Measurements from ENCODE around the gene SLC23A2. TPM values are rescaled to one million over a fixed set of nuclear protein-coding genes. Genes with fewer than 3 reads are reported as not detected.

SLC23A2 gene
- total RNA-seq, 2 donors from 2014 or later = 12.3 to 13.7 TPM

DNA sequence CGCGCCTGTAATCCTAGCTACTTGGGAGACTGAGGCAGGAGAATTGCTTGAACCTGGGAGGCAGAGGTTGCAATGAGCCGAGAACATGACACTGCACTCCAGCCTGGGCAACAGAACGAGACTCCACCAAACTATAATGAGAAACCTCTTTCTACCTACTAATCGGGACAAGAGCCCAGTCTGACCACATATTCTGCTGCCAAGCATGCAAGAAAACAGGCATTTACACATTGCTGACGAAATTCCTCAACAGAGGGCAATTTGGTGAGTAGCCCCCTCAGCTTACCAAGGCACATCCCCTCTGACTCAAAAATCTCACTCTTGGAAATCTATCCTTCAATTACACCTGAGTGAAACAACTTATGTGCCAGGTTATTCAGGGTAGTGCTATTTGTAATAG, 81.2 kb downstream of the SLC23A2 start:
- H3K27ac Mint-ChIP-seq = no peak overlapping the region
- Histone ChIP-seq H3K36me3 (ENCODE audit: control insufficient read depth, insufficient read depth, low read length) (no peaks in the 10 kb centered on the region), H3K27ac (ENCODE audit: low read depth, low read length) (no peak overlapping the region), H3K9ac (ENCODE audit: extremely low read depth, low read length, poor library complexity, severe bottlenecking) (no peak overlapping the region), H3K27me3 (ENCODE audit: control insufficient read depth, insufficient read depth, low read length, poor library complexity, severe bottlenecking) (no peaks in the 10 kb centered on the region), H3K4me1 (ENCODE audit: control insufficient read depth, insufficient read depth, low read length) (no peaks in the 10 kb centered on the region), H3K9me3 (ENCODE audit: control insufficient read depth, low read length) (no peaks in the 10 kb centered on the region), H3K4me3 (ENCODE audit: low read length) (no peak overlapping the region)
- no peak for DNase-seq
- no peak overlapping the region for H3K4me3 Mint-ChIP-seq
- no peaks in the 10 kb centered on the region for H3K9me3 Mint-ChIP-seq
- H3K27me3 Mint-ChIP-seq (ENCODE audit: insufficient read depth) = no peaks in the 10 kb centered on the region
- no peaks in the 10 kb centered on the region for H3K36me3 Mint-ChIP-seq (ENCODE audit: low read depth)
- 85 to 89% methylated on average over 5 to 6 of the region's 6 CpGs for WGBS, 2 experiments (ENCODE audit: insufficient coverage in 1 of 2, insufficient read length in 1 of 2)
- peaks cover 35% of the 10 kb centered on the region for H3K4me1 Mint-ChIP-seq
- TF ChIP-seq, protein P1, sequence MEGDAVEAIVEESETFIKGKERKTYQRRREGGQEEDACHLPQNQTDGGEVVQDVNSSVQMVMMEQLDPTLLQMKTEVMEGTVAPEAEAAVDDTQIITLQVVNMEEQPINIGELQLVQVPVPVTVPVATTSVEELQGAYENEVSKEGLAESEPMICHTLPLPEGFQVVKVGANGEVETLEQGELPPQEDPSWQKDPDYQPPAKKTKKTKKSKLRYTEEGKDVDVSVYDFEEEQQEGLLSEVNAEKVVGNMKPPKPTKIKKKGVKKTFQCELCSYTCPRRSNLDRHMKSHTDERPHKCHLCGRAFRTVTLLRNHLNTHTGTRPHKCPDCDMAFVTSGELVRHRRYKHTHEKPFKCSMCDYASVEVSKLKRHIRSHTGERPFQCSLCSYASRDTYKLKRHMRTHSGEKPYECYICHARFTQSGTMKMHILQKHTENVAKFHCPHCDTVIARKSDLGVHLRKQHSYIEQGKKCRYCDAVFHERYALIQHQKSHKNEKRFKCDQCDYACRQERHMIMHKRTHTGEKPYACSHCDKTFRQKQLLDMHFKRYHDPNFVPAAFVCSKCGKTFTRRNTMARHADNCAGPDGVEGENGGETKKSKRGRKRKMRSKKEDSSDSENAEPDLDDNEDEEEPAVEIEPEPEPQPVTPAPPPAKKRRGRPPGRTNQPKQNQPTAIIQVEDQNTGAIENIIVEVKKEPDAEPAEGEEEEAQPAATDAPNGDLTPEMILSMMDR (conservative IDR thresholded peaks at IDR 0.05) = no peak

DNA sequence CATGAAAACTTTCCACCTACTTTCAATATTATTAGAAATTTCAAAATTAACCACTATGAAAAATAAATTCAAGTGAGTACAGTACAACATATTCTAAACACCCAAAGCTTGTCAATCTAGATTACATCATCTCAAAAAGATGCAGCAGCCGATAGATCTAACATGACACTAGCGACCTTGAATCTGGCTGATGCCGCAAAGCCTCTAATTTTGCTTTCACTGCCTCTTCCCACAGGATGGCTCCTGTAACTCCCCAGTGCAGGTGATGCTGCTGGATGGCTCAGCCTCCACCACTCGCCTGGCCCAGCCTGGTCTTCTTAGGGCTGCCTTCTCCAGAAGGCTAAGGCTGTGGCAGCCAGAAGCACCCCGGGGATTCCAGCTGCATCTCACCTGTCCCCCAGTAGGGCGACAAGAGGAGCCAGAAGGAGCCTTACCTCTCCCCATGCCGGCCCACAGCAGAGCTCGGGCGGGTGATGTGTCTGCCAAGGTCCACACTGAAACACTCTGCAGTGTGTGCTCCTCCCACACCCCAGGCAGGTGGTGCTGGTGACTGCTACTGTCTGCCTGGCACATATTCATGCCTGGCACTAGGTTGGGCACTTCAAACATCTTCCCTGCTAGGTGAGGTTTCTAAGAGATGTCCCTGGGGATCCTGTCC, 82.1 kb downstream of the SLC23A2 start:
- Histone ChIP-seq H3K36me3 (ENCODE audit: control insufficient read depth, insufficient read depth, low read length) (no peaks in the 10 kb centered on the region), H3K27me3 (ENCODE audit: control insufficient read depth, insufficient read depth, low read length, poor library complexity, severe bottlenecking) (no peaks in the 10 kb centered on the region), H3K4me3 (ENCODE audit: low read length) (no peak overlapping the region), H3K9ac (ENCODE audit: extremely low read depth, low read length, poor library complexity, severe bottlenecking) (no peak overlapping the region), H3K9me3 (ENCODE audit: control insufficient read depth, low read length) (no peaks in the 10 kb centered on the region), H3K27ac (ENCODE audit: low read depth, low read length) (no peak overlapping the region), H3K4me1 (ENCODE audit: control insufficient read depth, insufficient read depth, low read length) (no peaks in the 10 kb centered on the region)
- Mint-ChIP-seq H3K9me3 (no peaks in the 10 kb centered on the region), H3K27ac (no peak overlapping the region), H3K27me3 (ENCODE audit: insufficient read depth) (no peaks in the 10 kb centered on the region), H3K4me3 (no peak overlapping the region), H3K36me3 (ENCODE audit: low read depth) (no peaks in the 10 kb centered on the region), H3K4me1 (peaks cover 32% of the 10 kb centered on the region)
- peak; percentile 52 for DNase-seq
- 87 to 100% methylated on average over 3 to 9 of the region's 9 CpGs for WGBS, 2 experiments (ENCODE audit: insufficient coverage in 1 of 2, insufficient read length in 1 of 2)
- TF ChIP-seq, protein P1 (conservative IDR thresholded peaks at IDR 0.05) = peak; percentile 39

DNA sequence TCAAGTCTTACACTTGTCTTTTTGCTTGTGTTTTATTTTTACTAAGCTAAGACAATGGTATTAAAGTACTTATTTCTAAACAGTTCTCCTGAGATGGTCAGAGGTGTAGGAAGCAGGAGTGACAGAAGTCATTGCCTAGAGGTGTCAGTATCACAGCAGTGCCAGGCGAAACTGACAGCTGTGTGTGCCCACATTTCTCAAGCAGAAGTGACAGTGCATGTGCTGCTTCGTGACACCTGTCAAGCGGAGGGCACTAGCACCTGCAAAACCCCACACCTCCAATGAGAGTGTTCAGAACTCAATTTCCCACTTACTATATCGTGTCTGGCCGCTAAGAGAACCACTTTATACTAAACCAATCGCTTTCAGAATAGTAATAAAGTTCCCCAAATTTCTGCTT, 82.8 kb downstream of the SLC23A2 start:
- Mint-ChIP-seq H3K36me3 (ENCODE audit: low read depth) (no peaks in the 10 kb centered on the region), H3K27me3 (ENCODE audit: insufficient read depth) (no peaks in the 10 kb centered on the region), H3K9me3 (no peaks in the 10 kb centered on the region), H3K27ac (no peak overlapping the region), H3K4me1 (peaks cover 28% of the 10 kb centered on the region), H3K4me3 (no peak overlapping the region)
- H3K4me1 ChIP-seq (ENCODE audit: control insufficient read depth, insufficient read depth, low read length) = no peaks in the 10 kb centered on the region
- no peaks in the 10 kb centered on the region for H3K27me3 ChIP-seq (ENCODE audit: control insufficient read depth, insufficient read depth, low read length, poor library complexity, severe bottlenecking)
- no peak overlapping the region for H3K4me3 ChIP-seq (ENCODE audit: low read length)
- no peak overlapping the region for H3K9ac ChIP-seq (ENCODE audit: extremely low read depth, low read length, poor library complexity, severe bottlenecking)
- H3K9me3 ChIP-seq (ENCODE audit: control insufficient read depth, low read length) = peaks cover 2% of the 10 kb centered on the region
- TF ChIP-seq, protein P1 (conservative IDR thresholded peaks at IDR 0.05) = no peak
- no peak overlapping the region for H3K27ac ChIP-seq (ENCODE audit: low read depth, low read length)
- WGBS, 2 experiments (ENCODE audit: insufficient coverage in 1 of 2, insufficient read length in 1 of 2) = 88 to 90% methylated on average over 5 to 6 of the region's 6 CpGs
- no peak for DNase-seq
- H3K36me3 ChIP-seq (ENCODE audit: control insufficient read depth, insufficient read depth, low read length) = no peaks in the 10 kb centered on the region

Data from endodermal cell (in vitro differentiated cells).